ENCODE results near the gene DNAJA3. TPM values are rescaled to one million over a fixed set of nuclear protein-coding genes. Genes with fewer than 3 reads are reported as not detected.

Gene DNAJA3
- total RNA-seq, 1 donor from 2014 or later = 41.0 TPM

GRCh38 chr16:4433914-4434787 lies 8.5 kb downstream of the DNAJA3 start:
- no peak for DNase-seq (ENCODE audit: low spot score)

DNA sequence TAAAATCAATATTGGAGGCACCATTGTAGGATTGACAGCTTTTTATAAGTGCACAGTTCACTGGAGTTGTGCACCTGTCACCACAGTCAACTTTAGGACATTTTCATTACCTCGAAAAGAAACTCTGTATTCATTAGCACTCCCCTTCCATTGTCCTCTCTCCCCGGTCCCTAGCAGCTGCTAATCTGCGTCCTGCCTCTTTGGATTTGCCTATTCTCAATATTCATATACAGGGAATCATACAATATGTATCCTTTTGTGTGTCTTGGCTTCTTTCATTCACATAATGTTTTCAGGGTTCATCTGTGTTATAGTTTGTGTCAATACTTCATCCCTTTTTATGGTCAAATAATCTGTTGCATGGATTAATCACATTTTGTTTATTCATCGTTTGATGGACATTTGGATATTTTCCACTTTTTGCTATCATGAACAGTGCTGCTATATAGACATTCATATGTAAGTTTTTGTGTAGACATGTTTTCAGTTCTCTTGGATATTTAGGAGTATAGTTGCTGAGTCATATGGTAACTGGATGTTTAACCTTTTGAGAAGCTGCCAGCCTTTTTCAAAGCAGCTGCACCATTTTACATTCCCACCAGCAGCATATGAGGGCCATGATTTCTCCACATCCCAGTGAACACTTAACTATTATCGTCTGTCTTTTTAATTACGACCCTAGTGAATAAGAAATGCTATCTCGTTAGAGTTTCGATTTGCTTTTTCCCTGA lies 9.8 kb downstream of the DNAJA3 start:
- DNase-seq (ENCODE audit: low spot score) = no peak

DNA sequence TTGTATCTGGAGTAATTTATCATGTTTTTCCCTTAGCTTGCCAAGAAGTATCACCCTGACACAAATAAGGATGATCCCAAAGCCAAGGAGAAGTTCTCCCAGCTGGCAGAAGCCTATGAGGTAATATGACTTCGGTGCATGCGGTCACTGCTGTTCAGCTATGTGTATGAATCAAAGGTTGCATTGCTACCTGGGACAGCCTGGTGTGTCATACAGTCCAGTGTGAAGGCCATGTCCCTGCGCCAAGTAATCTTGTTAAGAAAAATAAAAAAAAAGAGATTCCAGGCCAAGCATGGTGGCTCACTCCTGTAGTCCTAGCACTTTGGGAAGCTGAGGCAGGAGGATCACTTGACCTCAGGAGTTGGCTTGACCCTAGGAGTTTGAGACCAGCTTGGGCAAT lies 11.7 kb downstream of the DNAJA3 start:
- DNase-seq (ENCODE audit: low spot score) = no peak

DNA sequence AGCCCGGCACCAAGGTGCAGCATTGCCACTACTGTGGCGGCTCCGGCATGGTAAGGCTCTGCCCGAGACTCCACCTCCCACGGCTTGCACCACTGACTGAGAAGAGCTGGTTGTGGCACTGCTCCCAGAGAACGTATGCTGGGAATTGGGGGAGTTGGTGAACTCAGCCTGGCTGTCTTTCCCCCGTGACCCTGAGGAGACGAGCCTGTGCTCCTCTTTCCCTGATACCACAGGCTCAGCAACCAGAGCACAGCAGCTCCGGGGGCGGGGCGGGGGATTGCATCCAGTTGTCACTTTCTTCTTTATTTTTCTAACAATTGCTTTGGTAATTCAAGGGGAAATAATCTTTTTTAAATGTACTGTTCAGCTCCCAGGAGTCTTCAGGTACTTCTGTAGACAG lies 16.7 kb downstream of the DNAJA3 start:
- no peak for DNase-seq (ENCODE audit: low spot score)

DNA sequence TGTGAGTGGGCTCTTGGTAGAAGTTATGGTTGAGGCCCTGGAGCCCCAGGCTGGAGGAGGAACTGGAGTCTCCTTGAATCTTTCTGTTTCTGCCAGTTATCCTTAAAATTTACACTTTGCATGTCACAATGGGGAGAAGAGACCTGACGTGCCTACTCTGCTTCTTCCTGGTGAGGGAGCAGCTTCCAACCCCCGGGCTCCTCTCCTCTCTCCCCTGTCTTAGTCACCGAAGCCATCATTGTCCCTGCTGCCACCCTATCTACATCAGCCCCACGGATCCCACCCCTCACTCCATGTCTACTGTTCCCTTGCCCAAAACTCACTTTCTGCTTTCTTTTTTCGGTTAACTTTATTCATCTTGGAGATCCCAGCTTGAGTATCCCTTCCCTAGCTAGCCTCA lies 17.6 kb downstream of the DNAJA3 start:
- DNase-seq (ENCODE audit: low spot score) = no peak

- no peak for DNase-seq (ENCODE audit: low spot score)
Measured at GRCh38 chr16:4443986-4444385, 18.3 kb downstream of the DNAJA3 start.

DNA sequence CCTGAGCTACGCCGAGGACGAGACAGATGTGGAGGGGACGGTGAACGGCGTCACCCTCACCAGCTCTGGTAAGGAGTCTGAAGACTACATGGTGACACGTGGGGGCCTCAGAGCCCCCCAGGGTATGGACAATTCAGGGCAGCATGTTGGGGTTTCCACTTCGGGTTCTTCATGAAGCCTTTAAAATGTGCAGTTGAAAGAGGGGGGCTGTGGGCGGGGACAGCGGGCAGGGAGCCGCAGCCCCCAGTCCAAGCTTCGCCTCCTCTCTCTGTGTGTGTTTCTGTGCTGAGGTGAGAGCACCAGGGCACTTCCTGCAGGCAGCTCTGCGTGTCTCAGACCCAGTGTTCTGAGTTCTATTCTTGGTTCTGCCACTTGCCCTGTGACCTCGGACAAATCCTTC lies 24.8 kb downstream of the DNAJA3 start:
- DNase-seq (ENCODE audit: low spot score) = no peak

- DNase-seq (ENCODE audit: low spot score) = no peak
Measured at GRCh38 chr16:4450931-4451519, 25.4 kb downstream of the DNAJA3 start.

- no peak for DNase-seq (ENCODE audit: low spot score)
Measured at GRCh38 chr16:4452674-4453073, 27.0 kb downstream of the DNAJA3 start.

DNA sequence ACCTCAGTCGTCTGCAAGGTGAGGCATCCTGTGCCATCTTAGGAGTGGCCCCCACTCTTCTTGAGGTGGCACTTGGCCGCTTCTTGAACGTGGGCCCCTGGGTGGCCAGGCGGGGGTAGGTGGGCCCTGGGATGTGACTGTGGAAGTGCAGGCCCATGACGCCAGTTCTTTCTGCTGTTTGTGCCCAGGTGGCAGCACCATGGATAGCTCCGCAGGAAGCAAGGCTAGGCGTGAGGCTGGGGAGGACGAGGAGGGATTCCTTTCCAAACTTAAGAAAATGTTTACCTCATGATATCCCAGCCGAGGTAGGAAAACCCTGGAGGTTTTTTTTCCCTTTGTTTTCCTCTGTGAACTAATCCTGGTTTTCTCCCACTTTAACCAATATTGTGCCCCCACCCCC lies 29.0 kb downstream of the DNAJA3 start:
- DNase-seq (ENCODE audit: low spot score) = no peak

- DNase-seq (ENCODE audit: low spot score) = no peak
Measured at GRCh38 chr16:4455081-4455480, 29.4 kb downstream of the DNAJA3 start.

GRCh38 chr16:4455951-4456350 lies 30.3 kb downstream of the DNAJA3 start:
- DNase-seq (ENCODE audit: low spot score) = no peak

GRCh38 chr16:4460936-4461249 lies 35.2 kb downstream of the DNAJA3 start:
- DNase-seq (ENCODE audit: low spot score) = no peak

DNA sequence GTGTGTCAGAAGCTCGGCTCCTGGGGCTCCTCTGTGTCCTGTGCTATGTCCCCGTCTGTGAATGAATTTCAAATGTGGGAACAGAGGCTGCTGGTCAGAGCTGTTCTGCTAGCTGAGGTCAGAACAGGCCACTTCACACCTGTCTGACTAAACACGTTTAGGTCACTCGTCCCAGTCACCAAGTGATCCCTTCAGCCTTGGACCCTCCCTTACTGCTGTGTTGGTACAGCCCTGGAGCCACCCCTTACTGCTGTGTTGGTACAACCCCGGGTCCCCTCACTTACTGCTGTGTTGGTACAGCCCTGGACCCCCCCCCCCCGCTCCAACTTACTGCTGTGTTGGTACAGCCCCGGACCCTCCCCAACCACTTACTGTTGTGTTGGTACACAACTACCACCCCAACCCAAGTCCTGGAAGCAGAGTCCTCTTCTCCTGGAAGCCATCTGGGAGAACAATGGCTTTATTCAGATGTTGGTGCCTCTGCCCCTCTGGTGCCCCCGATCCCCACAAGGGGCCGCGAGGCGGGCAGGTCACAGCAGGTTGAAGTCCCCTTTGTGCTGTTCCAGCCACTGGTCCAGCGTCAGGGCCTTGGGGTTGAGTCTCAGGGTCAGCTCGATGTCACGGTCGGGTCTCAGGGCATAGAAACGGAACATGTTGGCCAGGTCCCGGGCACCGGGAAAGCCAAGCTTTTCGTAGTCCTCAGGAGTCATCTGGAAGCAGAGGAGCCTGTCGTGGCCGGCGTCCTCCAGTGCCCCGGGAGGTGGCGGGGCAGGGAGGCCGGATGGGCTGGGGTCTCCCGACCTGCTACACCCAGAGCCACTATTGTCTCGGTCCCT lies 35.8 kb downstream of the DNAJA3 start:
- DNase-seq (ENCODE audit: low spot score) = no peak

GRCh38 chr16:4463522-4464163 lies 38.0 kb downstream of the DNAJA3 start:
- no peak for DNase-seq (ENCODE audit: low spot score)

DNA sequence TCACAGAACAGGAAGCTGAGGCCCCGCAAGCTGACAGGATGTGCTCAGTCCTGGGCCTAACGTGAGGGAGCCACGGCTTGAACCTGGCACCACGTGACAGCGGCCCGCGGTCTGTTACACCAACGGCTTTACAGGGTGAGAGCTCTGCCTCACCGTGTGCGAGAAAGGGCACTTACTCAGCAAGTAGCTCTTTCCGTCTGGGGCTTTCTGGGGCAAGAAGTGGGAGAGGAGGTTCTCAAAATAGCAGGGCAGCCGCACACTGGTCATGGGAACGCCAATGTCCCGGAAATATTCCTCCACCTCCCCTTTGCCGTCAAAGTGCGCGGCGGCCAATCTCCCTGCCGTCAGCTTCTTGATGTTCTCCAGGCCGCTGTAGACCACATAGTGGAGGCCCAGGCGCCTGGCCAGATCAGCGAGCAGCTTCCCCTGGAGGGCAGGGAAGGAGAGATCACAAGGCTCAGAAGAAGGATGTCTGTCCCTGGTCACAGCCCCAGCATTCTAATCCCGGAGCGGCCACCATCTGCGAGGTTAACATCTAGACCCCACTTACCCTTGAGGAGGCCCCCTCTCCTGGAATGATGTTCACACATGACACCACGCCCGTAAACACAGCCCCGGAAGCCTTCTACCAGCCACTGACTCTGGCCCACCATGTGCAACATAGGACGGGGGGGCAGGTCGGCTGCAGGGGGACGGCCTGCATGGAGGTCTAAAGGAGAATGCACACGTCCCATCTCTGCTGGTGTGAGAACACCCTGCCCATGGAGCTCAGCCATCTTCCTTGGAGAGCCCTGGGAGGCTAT lies 40.5 kb downstream of the DNAJA3 start:
- peak; percentile 68 for DNase-seq (ENCODE audit: low spot score)

DNA sequence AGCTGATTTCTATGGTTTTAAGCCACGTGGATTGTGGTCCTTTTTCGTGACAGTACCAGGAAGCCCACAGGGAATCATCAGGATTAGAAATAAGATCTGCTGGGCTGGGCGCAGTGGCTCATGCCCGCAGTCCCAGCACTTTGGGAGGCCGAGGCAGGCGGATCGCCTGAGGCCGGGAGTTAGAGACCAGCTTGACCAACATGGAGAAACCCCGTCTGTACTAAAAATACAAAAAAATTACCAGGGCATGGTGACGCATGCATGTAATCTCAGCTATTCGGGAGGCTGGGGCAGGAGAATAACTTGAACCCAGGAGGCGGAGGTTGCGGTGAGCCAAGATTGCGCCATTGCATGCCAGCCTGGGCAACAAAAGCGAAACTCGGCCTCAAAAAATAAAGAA lies 42.2 kb downstream of the DNAJA3 start:
- DNase-seq (ENCODE audit: low spot score) = no peak

DNA sequence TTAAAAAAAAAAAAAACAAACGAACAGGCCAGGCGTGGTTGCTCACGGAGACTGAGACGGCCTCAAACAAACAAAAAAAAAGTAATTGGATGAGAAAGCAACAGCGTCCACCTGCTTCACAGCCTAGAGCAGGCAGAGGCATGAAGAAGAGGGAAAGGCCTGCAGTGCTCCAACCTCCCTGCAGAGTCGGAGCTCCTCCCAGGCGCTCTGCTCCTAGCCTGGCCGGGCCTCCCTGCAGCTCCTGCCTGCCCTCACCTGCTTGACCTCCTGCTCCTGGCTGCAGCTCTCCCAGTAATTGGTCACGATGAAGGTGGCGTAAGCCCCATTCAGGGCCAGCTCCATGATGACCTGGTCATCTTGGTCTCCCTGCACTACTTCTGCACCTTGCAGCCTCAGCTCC lies 43.3 kb downstream of the DNAJA3 start:
- no peak for DNase-seq (ENCODE audit: low spot score)

DNA sequence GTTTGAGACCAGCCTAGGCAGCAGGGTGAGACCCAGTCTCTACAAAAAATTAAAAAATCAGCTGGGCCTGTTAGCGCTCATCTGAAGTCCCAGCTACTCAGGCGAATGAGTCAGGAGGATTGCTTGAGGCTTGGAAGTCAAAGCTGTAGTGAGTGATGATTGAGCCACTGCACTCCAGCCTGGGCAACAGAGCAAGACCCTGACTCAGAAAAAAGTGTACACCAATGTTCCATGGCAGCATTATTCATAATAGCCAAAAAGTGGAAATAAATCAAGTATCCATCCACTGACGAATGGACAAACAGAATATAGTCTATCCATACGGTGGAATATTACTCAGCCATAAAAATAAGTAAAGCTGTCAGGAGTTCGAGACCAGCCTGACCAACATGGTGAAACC lies 46.2 kb downstream of the DNAJA3 start:
- DNase-seq (ENCODE audit: low spot score) = no peak

DNA sequence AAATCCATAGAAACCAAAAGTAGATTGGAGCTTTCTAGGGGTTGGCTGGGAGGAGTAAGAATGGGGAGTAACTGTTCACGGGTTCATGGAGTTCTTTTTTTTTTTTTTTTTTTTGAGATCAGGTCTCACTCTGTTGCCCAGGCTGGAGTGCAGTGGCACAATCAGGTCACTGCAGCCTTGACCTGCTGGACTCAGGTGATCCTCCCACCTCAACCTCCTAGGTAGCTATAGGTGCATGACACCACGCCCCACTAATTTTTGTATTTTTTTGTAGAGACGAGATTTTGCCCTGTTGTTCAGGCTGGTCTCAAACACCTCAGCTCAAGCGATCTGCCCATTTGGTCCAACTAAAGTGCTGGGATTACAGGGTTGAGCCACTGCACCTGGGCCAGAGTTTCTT lies 47.2 kb downstream of the DNAJA3 start:
- no peak for DNase-seq (ENCODE audit: low spot score)
